Mammary epithelial cell (primary cell): Measurements from ENCODE around the gene SDK1.

Source experiments
- CTCF ChIP-seq, 2 donors: IDR thresholded peaks in 1 of 2; conservative IDR thresholded peaks in 1 of 2; 2 replicates each; pipeline ENCODE4 v1.5.1; 2011 to 2012; ENCODE audit warnings: inconsistent platforms in 2 of 2, low read length in 2 of 2, mild to moderate bottlenecking in 2 of 2, control low read depth in 1 of 2, low read depth in 1 of 2; ENCODE audit not compliant: insufficient read depth in 1 of 2; ENCODE audit errors: extremely low read depth in 1 of 2
- EZH2 ChIP-seq: IDR thresholded peaks from 2 replicates; pipeline ENCODE4 v1.6.1; 2012; ENCODE audit warnings: low read length, inconsistent platforms, borderline replicate concordance

GRCh38 chr7:3968234-3968633 is 667.2 kb downstream of the SDK1 start:
- TF ChIP-seq CTCF (conservative IDR thresholded peaks at IDR 0.05 in 1 of 2, IDR thresholded peaks at IDR 0.05 in 1 of 2; ENCODE audit: extremely low read depth in 1 of 2, insufficient read depth in 1 of 2, low read depth in 1 of 2, low read length in 2 of 2), result no peak
- no peak for TF ChIP-seq EZH2
